Kidney (tissue), 14 donors: Measurements from ENCODE around the gene SNUPN. TPM values are rescaled to one million over a fixed set of nuclear protein-coding genes. Genes with fewer than 3 reads are reported as not detected.

ENCODE experiments used
- DNase-seq, 5 donors: peaks; one replicate each; pipeline ENCODE4 v3.0.0-alpha.2; 2013 to 2020
- FAIRE-seq: peaks from 2 replicates; lab custom pipeline; 2012; peaks lifted over from hg19 to GRCh38; lab: Jason Lieb, UNC
- H3K27ac ChIP-seq, 2 donors: one replicate each; pipeline ENCODE4 v1.7.0; 2013; ENCODE audit warnings: low read depth in 2 of 2, low read length in 2 of 2, inconsistent platforms in 1 of 2
- H3K27me3 ChIP-seq: one replicate; pipeline ENCODE4 v1.7.1; 2013; ENCODE audit warnings: low read length, inconsistent platforms; ENCODE audit not compliant: control insufficient read depth, insufficient read depth
- H3K36me3 ChIP-seq, 3 donors: one replicate each; pipeline versions ENCODE4 v1.7.0 to v1.7.1; 2013; ENCODE audit warnings: low read length in 3 of 3, control low read depth in 1 of 3, inconsistent platforms in 1 of 3; ENCODE audit not compliant: insufficient read depth in 3 of 3, control insufficient read depth in 2 of 3
- H3K4me1 ChIP-seq, 3 donors: one replicate each; pipeline versions ENCODE4 v1.7.0 to v1.7.1; 2013; ENCODE audit warnings: low read length in 3 of 3, inconsistent platforms in 1 of 3, low read depth in 1 of 3; ENCODE audit not compliant: control insufficient read depth in 2 of 3, insufficient read depth in 2 of 3
- H3K4me3 ChIP-seq, 3 donors: one replicate each; pipeline versions ENCODE4 v1.7.0 to v1.8.1; 2013; ENCODE audit warnings: low read length in 3 of 3, control low read depth in 1 of 3, inconsistent platforms in 1 of 3
- H3K9ac ChIP-seq, 3 donors: one replicate each; pipeline versions ENCODE4 v1.7.0 to v1.7.1; 2013; ENCODE audit warnings: low read length in 3 of 3, control low read depth in 1 of 3, inconsistent platforms in 1 of 3
- H3K9me3 ChIP-seq, 3 donors: one replicate each; pipeline versions ENCODE4 v1.7.0 to v1.7.1; 2013; ENCODE audit warnings: low read length in 3 of 3, control low read depth in 1 of 3, inconsistent platforms in 1 of 3; ENCODE audit not compliant: control insufficient read depth in 2 of 3, insufficient read depth in 1 of 3
- intact Hi-C: fragments of 100-400 bp; cut with DNase I; formaldehyde crosslinking; loops from one replicate; pipeline ENCODE4 v1.11.1; 2022
- polyA plus RNA-seq: library from polyadenylated mRNA; stranded (reverse); fragments of 350-450 nt; fragmentation: Illumina TruSeq; extraction: RNeasy Lipid Tissue Mini Kit (QIAGEN cat#74804); gene quantifications from one replicate; pipeline ENCODE4 v1.2.3, GENCODE V29; 2014; ENCODE audit warnings: low read depth, low replicate concordance; ENCODE audit not compliant: insufficient read depth
- total RNA-seq: library from RNA; stranded (reverse); fragmentation: NEBNext Ultra II Directional; extraction: Animal tissue kit (Norgen Biotek cat#: 25700); gene quantifications from one replicate; pipeline ENCODE4 v1.2.1, GENCODE V29; 2021
- TF ChIP-seq, protein P1 (sequence below): IDR thresholded peaks from 3 replicates; pipeline ENCODE4 v1.5.1; 2012; ENCODE audit warnings: mild to moderate bottlenecking, moderate library complexity, borderline replicate concordance; ENCODE audit not compliant: insufficient read depth; ENCODE audit errors: extremely low read depth
- donor health status: control.
- donor health status: control.
- donor health status: control.
- donor health status: control.
- donor health status: control.
- donor health status: DM: yes; HTN: yes; CAD: no.
- donor health status: Normal renal cell carcinoma (clear cell type).

SNUPN gene
- total and polyA plus RNA-seq, 2 donors from 2014 or later, result 24.1 to 37.4 TPM

DNA sequence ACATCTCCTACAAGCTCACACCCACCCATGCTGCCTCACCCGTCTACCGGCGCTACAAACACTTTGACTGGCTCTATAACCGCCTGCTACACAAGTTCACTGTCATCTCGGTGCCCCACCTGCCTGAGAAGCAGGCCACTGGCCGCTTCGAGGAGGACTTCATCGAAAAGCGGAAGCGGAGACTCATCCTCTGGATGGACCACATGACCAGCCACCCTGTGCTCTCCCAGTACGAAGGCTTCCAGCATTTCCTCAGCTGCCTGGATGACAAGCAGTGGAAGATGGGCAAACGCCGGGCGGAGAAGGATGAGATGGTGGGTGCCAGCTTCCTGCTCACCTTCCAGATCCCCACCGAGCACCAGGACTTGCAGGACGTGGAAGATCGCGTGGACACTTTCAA lies 24.3 kb upstream of the SNUPN start:
- Histone ChIP-seq H3K9ac (peak overlapping the region in 1 of 3 donors; percentile 99), H3K36me3 (peaks cover 0 to 6% (median 0%) of the 10 kb centered on the region in 3 donors)
- no peak for FAIRE-seq

DNA sequence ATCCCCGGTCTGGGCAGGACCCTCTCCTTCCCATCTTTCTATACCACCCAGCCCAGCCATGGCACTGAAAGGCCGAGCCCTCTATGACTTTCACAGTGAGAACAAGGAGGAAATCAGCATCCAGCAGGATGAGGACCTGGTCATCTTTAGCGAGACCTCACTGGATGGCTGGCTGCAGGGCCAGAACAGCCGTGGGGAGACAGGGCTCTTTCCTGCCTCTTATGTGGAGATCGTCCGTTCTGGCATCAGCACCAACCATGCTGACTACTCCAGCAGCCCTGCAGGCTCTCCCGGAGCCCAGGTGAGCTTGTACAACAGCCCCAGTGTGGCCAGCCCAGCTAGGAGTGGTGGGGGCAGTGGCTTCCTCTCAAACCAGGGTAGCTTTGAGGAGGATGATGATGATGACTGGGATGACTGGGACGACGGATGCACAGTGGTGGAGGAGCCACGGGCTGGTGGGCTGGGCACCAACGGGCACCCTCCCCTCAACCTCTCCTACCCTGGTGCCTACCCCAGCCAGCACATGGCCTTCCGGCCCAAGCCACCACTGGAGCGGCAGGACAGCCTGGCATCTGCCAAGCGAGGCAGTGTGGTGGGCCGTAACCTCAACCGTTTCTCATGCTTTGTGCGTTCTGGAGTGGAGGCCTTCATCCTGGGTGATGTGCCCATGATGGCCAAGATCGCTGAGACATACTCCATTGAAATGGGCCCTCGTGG lies 23.7 kb upstream of the SNUPN start:
- intact Hi-C loops, result no loop called here

More for the DNA sequence above, 24.3 kb upstream of the SNUPN start:
- no peak for DNase-seq
- Histone ChIP-seq H3K27me3 (no peaks in the 10 kb centered on the region), H3K4me3 (peak overlapping the region in 1 of 3 donors; percentile 96), H3K4me1 (peaks cover 0 to 53% (median 38%) of the 10 kb centered on the region in 3 donors), H3K27ac (no peak overlapping the region), H3K9me3 (no peaks in the 10 kb centered on the region)
- intact Hi-C loops, result no loop called here
- TF ChIP-seq, protein P1, sequence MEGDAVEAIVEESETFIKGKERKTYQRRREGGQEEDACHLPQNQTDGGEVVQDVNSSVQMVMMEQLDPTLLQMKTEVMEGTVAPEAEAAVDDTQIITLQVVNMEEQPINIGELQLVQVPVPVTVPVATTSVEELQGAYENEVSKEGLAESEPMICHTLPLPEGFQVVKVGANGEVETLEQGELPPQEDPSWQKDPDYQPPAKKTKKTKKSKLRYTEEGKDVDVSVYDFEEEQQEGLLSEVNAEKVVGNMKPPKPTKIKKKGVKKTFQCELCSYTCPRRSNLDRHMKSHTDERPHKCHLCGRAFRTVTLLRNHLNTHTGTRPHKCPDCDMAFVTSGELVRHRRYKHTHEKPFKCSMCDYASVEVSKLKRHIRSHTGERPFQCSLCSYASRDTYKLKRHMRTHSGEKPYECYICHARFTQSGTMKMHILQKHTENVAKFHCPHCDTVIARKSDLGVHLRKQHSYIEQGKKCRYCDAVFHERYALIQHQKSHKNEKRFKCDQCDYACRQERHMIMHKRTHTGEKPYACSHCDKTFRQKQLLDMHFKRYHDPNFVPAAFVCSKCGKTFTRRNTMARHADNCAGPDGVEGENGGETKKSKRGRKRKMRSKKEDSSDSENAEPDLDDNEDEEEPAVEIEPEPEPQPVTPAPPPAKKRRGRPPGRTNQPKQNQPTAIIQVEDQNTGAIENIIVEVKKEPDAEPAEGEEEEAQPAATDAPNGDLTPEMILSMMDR, result no peak

DNA sequence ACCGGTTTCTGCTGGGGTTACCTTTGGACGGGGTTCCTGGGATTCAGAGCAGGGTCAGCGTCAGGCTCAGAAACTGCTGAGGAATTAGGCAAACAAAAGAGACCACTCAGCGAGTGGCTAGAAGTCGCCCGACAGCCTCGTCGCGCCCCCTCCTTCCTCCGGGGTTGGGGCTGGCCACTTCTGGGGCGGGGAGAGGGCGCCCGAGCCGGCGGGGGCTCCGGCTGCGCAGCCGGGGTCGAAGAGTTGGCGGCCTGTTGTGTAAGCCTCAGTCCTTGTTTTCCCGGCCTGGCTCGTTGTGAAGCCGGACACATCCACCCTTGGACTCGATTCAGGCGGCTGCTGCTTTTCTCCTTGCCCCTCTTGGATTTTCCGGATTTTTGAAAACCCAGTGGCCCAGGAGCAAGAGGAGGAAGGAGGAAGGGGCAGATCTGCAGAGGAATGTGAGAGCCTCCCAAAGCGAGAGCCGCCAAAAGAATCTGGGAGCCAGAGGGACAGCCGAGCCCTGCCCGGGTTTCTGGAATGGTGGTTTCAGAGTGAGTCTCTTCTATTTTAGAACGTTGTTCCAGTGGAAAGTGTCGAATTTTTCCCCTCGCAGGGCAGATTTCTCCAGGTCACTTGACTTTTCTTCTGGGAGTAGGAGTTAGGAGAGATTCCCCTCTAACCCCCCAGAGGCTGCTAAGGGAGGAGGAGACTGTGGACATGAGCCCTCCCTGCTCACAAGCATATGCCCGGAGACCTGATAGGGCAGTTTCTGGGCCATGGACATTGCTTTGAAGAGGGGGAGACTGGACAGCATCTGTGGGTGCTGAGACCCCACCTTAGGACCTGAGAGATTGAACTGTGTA lies 22.9 kb upstream of the SNUPN start:
- Histone ChIP-seq H3K9ac (peak overlapping the region; percentile 75 to 99 (median 81)), H3K27me3 (no peaks in the 10 kb centered on the region), H3K4me1 (peaks cover 0 to 51% (median 38%) of the 10 kb centered on the region in 3 donors), H3K36me3 (peaks cover 0 to 6% (median 0%) of the 10 kb centered on the region in 3 donors), H3K4me3 (peak overlapping the region; percentile 84 to 96 (median 93)), H3K9me3 (no peaks in the 10 kb centered on the region), H3K27ac (peak overlapping the region; percentile 96)
- DNase-seq (peak in 2 of 5 donors; percentile 64 to 87), FAIRE-seq (no peak)
- intact Hi-C loops, result no loop called here
- TF ChIP-seq, protein P1, result no peak

More for the DNA sequence above, 23.7 kb upstream of the SNUPN start:
- FAIRE-seq (no peak), DNase-seq (peak in 1 of 5 donors; percentile 46)
- Histone ChIP-seq H3K4me1 (peaks cover 0 to 53% (median 38%) of the 10 kb centered on the region in 3 donors), H3K9me3 (no peaks in the 10 kb centered on the region), H3K4me3 (peak overlapping the region; percentile 84 to 96 (median 93)), H3K9ac (peak overlapping the region; percentile 4 to 99 (median 49)), H3K27ac (peak overlapping the region; percentile 96), H3K36me3 (peaks cover 0 to 6% (median 0%) of the 10 kb centered on the region in 3 donors), H3K27me3 (no peaks in the 10 kb centered on the region)
- TF ChIP-seq, protein P1, result no peak
